IPS-18c (cell line): ENCODE results near the gene TMEM69.
"Not testable (repeated sequence)": the region's sequence is repeated elsewhere in the genome, so short reads cannot be mapped to it uniquely, and the experiment has no call there.

Experiments
- H3K4me3 ChIP-seq: 2 replicates; pipeline ENCODE4 v1.7.0; 2013; ENCODE audit warnings: low read depth, mild to moderate bottlenecking, low read length, moderate library complexity; ENCODE audit not compliant: insufficient read depth
- H3K9me3 ChIP-seq: one replicate; pipeline ENCODE4 v1.6.1; 2013; ENCODE audit warnings: mild to moderate bottlenecking, low read length, moderate library complexity; ENCODE audit not compliant: control insufficient read depth, insufficient read depth

Gene TMEM69

GRCh38 chr1:45716700-45717099 is 28.7 kb downstream of the TMEM69 start:
- Histone ChIP-seq H3K4me3 (no peak overlapping the region), H3K9me3 (no peaks in the 10 kb centered on the region)

- H3K9me3 ChIP-seq, H3K4me3 ChIP-seq: not testable (repeated sequence)
Observed at GRCh38 chr1:45717386-45717785, 29.4 kb downstream of the TMEM69 start.

GRCh38 chr1:45718289-45718688 is 30.3 kb downstream of the TMEM69 start:
- no peak overlapping the region for H3K4me3 ChIP-seq
- no peaks in the 10 kb centered on the region for H3K9me3 ChIP-seq

GRCh38 chr1:45721207-45721606 is 33.2 kb downstream of the TMEM69 start:
- H3K4me3 ChIP-seq: no peak overlapping the region
- no peaks in the 10 kb centered on the region for H3K9me3 ChIP-seq

- no peak overlapping the region for H3K4me3 ChIP-seq
- no peaks in the 10 kb centered on the region for H3K9me3 ChIP-seq
Observed at GRCh38 chr1:45722809-45723208, 34.8 kb downstream of the TMEM69 start.

- H3K4me3 ChIP-seq: no peak overlapping the region
- no peaks in the 10 kb centered on the region for H3K9me3 ChIP-seq
Observed at GRCh38 chr1:45723248-45723930, 35.4 kb downstream of the TMEM69 start.

- H3K4me3 ChIP-seq, H3K9me3 ChIP-seq: not testable (repeated sequence)
Observed at GRCh38 chr1:45726007-45726406, 38.0 kb downstream of the TMEM69 start.

GRCh38 chr1:45730075-45730779 is 42.2 kb downstream of the TMEM69 start:
- no peaks in the 10 kb centered on the region for H3K9me3 ChIP-seq
- no peak overlapping the region for H3K4me3 ChIP-seq

- no peaks in the 10 kb centered on the region for H3K9me3 ChIP-seq
Observed at GRCh38 chr1:45730780-45731319, 42.9 kb downstream of the TMEM69 start.

GRCh38 chr1:45739137-45739536 is 51.2 kb downstream of the TMEM69 start:
- Histone ChIP-seq H3K9me3 (peaks cover 2% of the 10 kb centered on the region), H3K4me3 (no peak overlapping the region)

More at GRCh38 chr1:45730780-45731319, 42.9 kb downstream of the TMEM69 start:
- H3K4me3 ChIP-seq: no peak overlapping the region

- not testable (repeated sequence) for H3K9me3 ChIP-seq, H3K4me3 ChIP-seq
Observed at GRCh38 chr1:45739641-45740156, 51.7 kb downstream of the TMEM69 start.
